ENCODE results near the gene SCML1.
"Not testable (repeated sequence)": the region's sequence is repeated elsewhere in the genome, so short reads cannot be mapped to it uniquely, and the experiment has no call there.

Gene SCML1

DNA sequence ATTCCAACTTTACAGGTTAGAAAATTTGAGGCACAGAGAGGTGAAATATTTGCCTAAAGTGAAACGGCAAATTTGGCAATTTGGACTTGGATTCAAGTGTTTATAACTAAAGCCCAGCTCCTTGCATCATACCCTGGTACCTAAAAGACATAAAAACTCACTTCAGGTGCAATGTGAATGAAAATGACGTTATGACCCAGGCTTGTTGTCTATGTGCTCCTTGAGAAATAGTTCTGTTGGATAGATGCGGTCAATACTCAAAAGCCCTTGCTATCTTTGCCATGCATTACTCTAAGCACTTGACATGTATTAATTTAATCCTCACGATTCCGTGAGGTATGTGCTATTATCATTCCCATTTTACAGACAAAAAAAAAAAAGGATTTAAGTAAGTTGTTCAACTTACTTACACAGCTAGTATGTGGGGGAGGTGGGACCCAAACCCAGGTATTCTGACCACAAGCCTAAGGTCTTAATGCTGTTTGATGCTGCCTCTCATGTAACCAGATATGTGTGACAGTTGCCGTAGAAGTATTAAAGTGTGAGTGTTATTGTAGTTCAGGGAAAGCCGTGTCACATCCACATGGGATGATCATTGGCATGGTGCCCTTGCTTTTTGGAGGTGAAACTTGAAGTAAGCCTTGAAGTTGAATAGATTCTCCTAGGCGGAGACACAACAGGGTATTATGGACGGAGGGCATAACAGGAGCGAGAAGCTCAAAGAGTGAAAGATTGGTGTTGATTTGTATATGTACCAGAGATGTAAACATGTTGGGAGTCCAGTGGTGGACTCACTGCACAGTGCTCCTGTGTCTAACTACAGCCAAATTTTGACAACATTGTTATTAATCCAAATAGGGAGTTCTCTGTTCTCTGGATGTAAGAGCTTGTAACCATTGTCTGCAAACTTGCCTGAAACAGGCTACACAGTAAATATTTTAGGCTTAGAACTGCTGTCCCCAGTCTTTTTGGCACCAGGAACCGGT lies 3.1 kb downstream of the SCML1 start:
- no peak for DNase-seq

DNA sequence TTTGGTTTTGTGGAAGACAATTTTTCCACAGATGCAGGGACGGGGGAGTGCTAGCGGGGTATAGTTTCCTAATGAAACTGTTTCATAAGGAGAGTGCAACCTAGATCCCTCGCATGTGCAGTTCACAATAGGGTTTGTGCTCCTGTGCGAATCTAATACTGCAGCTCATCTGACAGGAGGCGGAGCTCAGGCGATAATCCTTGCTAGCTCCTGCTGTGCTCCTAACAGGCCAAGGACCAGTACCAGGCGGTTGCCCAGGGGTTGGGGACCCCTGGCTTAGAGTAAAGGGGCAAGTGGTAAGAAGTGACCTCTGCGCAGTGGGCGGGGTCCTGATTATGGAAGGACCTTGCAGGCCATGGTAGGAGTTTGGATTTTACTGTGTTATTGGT lies 3.8 kb downstream of the SCML1 start:
- DNase-seq = no peak

DNA sequence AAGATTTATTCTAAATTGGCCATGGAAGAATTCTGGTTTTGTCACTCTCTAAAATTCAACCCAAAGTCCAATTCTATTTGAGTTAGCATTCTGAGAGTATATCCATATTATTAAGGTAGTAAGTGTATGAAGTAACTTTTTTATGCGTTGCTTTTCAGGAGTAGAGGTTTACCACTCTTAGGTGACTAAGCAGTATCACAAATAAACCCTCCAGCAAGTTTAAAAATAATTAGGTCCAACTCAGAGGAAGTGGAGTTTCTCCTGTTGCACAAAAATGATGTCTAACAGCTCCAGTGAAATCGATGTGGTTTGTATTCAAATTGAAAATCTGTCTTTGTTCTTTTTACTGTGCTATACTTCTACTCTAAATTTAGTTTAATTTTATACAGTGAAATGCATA lies 6.6 kb downstream of the SCML1 start:
- DNase-seq = no peak

DNA sequence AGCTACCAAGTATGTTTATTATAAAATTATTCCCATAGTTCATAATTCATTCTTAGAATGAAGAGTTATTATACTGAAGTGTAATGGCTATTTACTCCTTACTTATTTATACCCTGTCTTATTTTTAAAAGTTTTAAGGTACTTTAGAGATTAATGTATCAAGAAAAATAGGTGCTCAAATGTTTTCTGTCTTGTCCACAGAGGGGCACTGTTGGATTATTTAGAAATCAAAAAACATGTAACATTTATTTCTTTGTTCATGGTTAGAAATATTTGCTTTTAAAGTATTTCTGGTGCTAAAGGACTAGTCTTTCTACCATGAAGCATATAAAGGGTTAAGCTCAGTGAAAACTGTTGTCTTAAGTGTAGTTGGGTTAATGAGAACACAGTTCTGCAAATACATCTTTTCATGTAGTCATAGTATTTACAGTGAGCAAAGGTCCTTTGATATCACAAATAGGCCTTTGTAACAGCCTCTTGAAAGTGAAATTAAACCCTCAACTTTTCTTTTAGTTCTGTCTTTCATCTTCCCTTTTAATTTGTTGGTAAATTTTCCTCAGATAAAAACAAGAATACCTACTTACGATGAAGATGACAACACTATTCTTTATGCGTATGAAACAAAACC lies 7.7 kb downstream of the SCML1 start:
- no peak for DNase-seq

DNA sequence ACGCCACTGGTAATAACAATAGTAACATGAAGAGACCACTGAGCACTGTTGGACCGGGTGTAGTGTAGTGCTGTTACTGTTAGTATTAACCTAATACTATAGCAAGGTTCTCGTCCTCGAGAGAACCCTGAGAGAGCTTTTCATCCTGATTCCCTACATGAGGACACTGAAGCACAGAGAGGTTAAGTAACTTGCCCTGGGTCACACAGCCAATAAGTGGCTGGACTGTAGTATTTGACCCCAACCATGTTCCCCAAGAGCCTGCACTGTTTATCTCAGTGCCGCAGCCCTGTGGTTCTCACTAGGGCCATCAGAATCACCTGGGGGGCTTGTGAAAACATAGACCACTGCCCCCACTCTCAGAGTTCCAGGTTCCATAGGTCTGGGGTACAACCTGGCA lies 10.4 kb downstream of the SCML1 start:
- DNase-seq = no peak

DNA sequence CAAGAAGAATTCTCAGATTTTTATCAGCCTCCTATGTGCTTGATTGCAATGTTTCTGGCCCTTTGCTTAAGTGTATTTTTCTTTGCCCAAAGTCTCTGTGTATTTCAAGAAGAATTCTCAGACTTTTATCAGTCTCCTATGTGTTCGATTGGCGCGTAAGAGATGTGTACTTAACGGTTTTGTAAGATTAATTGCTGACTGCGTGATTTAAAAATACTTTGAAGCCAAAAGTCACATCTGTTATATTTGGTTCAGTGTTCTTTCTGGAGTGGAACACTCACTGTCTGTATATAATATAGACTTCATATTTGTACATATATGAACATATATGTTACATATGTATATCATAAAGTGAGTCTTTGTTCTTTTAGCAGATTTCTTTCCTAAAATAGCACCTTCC lies 11.4 kb downstream of the SCML1 start:
- no peak for DNase-seq

DNA sequence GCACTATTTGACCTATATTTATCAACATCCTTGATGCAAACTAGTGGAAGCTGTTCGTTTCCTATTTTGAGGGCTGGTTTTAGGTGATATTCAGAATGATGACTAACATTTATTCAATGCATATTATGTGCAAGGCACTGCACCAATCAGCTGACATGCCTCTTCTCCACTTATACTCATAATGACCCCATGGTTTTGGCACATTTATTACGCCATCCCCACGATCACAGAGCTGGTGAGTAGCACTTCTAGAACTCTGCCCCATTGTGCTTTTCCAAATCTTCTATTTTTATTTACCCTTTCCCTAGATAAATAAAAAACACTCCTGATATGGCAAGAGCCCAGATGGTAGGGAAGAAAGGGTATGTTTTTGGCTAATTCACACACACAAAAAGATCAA lies 13.1 kb downstream of the SCML1 start:
- DNase-seq = no peak

DNA sequence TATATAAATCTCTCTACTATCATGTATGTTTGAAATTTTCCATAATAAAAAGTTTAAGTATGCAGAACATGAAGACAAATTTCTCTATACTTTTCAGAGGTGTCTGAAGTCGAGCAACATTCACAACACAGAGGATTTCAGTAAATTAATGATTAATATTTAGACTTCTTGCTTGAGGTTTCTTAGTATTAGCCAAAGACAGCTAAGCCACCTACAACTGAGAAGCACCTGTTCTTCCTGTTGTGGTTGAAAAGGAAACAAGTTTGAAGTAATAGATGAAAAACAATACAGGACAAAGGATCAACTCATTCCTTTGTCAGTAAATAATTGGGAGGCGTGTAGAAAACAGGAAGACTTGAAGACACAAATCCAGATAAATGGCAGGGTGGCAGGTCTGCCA lies 21.1 kb downstream of the SCML1 start:
- no peak for DNase-seq

DNA sequence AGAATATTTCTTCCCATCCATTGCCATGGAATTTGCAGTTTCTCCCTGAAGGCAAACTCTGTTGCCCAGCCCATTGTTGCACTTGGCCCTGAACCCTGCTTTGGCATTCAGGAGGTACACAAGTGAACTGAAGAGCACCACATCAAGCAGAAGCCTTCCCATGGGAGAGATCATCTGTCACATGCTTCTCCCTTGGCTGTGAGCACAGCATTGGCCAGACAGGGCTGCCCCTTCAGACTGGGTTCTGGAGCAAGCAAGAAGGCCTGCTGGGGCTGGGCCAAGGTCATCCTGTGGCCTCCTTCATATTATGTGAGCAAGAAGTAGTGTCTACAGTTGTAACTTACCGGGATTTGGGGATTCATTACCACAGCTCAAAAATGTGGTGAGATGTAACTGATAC lies 22.7 kb downstream of the SCML1 start:
- no peak for DNase-seq

DNA sequence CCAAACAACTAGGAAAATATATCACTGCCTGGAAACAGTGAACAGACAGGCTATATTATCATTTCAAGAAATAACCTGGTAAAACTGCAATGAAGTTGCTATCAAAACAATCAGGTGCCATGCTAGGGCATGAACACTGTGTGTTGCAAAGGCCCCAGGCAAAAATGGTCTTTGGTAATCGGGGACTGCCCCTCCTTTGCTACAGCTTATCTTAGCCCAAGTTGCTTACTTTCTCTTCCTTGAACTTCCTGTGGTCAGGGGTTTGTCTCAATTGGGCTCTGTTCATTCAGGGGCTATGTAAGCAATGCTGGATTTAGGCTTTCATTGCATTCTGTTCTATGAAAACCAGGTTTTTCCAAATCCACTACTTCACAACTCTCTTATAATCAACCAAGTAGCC lies 30.4 kb downstream of the SCML1 start:
- DNase-seq = no peak

DNA sequence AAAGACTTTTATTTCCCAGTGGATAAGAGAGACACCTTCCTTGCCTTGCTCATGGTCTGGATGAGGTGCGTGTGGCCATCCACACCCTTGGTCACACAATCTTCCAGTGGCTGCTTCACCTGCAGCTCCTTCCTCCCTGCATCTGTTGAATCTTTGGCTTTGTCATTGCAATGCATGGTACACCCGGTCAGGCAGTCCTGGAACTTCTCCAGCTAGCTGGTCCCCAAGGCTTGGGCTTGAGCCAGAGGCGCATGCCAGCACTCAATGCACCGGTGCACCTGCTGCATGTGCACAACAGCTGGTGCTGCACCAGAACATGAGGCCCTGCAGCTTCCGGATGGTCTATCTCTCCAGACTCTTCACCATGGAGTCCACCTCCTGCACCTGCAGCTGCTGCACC lies 31.7 kb downstream of the SCML1 start:
- no peak for DNase-seq

DNA sequence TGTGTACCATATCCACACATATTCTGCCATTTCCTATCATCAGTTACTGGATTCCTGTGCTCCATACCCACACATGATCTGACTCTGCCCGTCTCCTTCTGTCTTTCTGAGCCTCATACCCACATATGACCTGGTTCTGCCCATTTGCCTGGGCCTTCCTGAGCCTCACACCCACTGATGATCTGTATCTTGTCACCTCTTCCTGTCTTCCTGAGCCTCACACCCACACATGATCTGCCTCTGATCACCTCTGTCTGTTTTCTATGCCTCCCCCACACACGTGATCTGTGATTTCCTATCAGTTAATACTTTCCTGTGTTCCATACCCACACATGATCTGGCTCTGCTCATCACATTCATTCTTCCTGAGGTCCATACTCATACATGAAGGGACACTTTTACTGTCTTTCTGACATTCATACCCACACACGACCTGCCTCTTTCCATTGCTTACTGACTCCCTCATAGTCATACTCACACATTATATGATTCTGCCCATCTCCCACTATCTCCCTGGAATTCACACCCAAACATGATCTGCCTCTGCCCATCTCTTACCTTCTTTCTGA lies 32.5 kb downstream of the SCML1 start:
- peak; percentile 3 to 55 for DNase-seq

DNA sequence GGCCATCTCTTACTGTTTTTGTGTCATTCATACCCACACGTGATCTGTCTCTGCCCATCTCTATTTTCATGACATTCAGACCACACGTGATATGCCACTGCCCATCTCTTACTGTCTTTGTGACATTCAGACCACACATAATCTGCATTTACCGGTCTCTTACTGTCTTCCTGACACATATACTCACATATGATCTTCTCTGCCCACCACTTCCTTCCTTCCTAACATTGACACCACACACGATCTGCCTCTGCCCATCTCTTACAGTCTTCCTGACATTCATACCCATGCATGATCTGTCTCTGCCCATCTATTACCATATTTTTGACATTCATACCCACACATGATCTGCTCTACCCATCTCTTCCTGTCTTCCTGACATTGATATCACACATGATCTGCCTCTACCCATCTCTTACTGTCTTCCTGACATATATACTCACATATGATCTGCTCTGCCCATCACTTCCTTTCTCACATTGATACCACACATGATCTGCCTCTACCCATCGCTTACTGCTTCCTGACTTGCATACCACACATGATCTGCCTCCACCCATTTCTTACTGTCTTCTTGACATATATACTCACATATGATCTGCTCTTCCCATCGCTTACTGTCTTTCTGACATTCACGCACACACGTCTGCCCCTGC lies 36.1 kb downstream of the SCML1 start:
- no peak for DNase-seq

DNA sequence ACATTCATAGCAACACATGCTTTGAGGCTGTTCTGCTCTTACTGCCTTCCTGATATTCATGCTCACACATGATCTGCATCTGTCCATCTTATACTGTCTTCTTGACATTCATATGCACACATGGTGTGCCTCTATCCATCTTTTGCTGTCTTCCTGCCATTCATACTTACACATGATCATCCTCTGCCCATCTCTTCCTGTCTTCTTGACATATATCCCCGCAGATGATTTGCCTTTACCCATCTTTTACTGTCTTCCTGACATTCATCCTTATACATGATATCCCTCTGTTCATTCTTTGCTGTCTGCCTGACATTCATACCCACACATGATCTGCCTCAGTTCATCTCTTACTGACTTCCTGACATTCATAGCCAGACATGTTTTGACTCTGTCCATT lies 36.8 kb downstream of the SCML1 start:
- DNase-seq = no peak

DNA sequence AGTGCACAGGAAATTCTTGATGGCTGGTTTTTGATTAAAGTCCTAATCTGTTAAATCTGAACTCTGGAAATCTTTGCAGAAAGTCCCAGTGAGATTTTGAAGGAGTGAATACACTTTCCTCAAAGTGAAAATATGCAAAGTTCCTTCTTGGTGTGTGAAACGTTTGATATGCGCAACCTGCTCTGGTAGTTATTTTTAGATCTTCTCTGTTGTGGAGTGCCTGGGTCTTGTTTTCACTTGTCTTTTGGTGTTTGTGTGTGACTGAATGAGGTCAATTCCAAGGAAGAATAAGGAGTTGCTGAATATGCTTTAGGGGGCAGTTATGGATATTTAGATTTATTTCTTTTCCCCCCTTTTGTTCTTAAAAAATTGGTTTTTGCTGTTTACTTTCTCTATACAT lies 41.7 kb downstream of the SCML1 start:
- DNase-seq = no peak

DNA sequence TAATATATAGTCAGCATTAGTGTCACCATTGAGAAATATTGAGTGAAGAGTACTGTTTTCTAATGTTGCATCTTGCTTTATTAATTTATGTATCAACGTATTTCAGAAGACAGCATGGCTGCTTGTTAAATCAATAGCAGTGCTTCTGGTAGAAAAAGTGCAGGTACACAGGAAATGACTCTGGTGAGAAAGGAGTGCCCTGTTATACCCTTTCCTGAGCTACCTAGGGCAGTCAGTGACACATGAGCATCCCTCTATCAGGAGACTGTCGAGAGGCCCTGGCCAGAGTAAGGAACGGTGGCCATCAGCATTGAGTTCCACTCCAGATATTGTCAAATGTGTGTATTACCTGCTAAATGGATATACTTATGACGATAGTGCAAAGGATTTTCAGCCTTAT lies 42.1 kb downstream of the SCML1 start:
- no peak for DNase-seq

DNA sequence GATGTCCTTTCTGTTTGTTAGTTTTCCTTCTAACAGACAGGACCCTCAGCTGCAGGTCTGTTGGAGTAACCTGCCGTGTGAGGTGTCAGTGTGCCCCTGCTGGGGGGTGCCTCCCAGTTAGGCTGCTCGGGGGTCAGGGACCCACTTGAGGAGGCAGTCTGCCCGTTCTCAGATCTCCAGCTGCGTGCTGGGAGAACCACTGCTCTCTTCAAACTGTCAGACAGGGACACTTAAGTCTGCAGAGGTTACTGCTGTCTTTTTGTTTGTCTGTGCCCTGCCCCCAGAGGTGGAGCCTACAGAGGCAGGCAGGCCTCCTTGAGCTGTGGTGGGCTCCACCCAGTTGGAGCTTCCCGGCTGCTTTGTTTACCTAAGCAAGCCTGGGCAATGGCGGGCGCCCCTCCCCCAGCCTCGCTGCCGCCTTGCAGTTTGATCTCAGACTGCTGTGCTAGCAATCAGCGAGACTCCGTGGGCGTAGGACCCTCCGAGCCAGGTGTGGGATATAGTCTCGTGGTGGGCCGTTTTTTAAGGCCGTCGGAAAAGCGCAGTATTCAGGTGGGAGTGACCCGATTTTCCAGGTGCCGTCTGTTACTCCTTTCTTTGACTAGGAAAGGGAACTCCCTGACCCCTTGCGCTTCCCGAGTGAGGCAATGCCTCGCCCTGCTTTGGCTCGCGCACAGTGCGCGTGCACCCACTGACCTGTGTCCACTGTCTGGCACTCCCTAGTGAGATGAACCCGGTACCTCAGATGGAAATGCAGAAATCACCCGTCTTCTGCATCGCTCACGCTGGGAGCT lies 49.5 kb downstream of the SCML1 start:
- not testable (repeated sequence) for DNase-seq

DNA sequence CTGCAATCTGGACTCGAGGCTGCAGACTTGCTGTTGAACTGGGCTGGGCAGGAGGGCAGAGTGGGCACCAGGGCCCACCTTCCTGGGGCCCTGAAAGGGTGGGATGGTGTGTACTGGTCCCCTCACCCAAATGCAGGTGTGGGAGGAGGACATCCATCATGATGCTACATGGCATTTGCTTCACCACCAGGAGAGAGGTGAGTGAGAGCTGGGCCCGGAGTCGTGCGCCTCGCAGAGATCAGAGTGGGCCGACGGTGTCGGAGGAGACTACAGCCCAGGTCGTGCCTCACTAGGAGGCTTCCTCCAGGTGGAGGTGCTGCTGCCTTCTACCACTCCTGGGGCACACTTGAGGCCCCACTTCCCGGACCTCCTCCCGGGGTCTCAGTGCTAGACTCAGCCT lies 50.3 kb downstream of the SCML1 start:
- no peak for DNase-seq

DNA sequence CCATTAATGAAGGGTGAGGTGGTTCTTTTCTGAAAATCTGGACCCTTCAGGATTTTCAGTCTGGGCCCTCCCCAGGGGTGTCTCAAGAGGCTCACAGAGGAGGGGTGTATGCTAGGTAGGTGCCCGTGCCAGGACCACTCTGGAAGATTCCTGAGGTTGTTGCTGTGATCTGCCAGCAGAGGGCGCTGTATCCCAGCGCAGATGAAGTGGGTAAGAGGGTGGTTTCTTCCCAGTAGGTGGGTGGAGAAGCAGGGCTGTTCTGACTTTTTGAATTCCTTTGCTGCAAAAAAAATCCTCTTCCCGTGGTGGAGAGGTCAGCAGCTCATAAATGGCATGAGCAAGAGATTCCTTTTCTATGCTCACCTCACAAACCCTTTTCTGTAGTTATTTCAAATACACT lies 51.1 kb downstream of the SCML1 start:
- peak; percentile 17 to 25 for DNase-seq

DNA sequence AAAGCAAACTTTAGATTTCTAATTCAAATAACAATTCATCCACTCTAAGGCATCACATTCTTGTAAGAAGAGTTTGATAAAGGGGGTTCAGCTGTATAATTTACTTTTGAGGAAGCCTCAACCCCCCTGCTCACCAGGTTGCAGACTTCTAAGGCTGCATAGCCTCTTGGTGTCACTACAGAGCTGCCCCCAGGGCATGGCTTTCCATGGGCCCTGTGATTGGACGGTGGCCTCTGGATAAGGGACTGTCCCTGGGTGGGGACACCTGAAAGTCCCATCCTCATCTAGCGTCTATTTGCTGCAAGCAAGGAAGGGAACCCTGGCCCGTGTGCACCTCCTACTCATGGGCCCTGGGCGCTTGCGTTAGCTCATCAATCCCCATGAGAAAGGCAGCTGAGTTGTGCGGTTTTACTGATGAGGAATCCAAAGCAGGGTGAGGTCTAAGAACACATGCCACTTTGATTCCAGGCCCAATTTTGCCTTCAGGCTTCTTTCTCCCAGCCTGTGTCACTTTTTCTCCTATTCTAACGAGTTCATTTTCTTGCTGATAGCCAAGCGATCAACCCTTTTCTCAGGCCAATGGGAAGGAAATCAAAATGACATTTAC lies 51.8 kb downstream of the SCML1 start:
- no peak for DNase-seq

DNA sequence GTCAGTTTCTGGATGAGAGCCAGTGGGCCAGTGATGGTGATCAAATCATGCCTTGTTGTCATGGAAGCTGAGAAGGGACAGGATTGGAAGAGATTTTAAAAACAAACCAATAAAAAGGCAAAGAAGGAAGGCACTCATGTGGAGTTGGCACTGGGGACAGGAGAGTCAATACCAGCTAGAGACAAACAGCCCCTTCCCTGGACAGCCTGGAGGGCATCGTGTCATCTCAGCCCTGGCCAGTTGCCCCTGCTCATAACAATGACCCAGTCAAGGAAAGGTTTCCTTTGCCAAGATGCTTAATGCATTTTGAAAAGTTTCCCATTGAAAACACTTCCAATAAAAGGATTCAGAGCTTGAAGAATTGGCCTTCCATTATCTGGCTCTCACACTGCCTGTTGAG lies 55.5 kb downstream of the SCML1 start:
- no peak for DNase-seq

DNA sequence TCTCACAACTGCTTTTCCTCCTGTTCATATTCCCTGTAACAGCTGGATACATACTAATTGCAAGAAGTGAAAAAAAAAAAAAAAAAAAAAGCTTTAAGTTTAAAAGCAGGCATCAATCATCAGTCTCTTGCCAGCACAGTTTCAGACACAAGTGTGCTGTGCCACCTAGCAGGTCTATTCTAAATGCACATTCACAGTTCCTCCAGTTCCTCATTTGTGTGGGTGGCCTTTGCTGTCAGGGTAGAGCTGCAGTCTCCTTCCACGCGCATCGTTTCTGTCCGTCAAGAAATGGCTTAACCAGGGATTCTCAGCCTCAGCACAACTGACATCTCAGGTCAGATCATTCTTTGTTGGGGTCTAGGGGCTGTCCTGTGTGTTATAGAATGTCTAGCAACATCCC lies 61.6 kb downstream of the SCML1 start:
- no peak for DNase-seq
